ENCODE data around the gene SOX13. TPM values are rescaled to one million over a fixed set of nuclear protein-coding genes. Genes with fewer than 3 reads are reported as not detected.

SOX13 gene
- total RNA-seq, 1 experiment from 2014 or later, result 53.0 TPM

DNA sequence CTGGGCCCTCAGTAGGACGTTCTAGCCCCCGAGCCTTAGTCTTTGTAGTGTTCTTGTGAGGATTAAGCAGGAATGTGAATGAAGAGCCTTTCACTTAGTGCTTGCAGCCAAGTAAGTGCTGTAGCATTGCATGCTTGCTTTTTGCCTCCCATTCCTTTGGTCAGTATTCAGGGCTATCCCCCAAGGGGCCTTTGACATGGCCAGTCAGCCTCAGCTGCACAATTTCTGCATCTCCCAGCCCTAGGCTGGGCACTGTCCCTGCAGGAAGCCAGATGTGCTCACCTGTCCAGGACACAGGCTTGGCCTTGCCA is 30.5 kb downstream of the SOX13 start:
- Histone ChIP-seq H3K9me3 (ENCODE audit: control insufficient read depth, insufficient read depth, low read depth, low read length) (no peaks in the 10 kb centered on the region), H3K27ac (ENCODE audit: low read length) (peak overlapping the region; percentile 60; the same call in 1 of the 2 replicates), H3K4me1 (ENCODE audit: control insufficient read depth, insufficient read depth, low read length) (peaks cover 34% of the 10 kb centered on the region), H3K27me3 (ENCODE audit: control insufficient read depth, insufficient read depth, low read length) (no peaks in the 10 kb centered on the region), H3K36me3 (ENCODE audit: control insufficient read depth, insufficient read depth, low read length) (no peaks in the 10 kb centered on the region), H3K4me3 (ENCODE audit: low read depth in 2 of 2, low read length in 2 of 2) (no peak overlapping the region)
- intact Hi-C loops (cut with micrococcal nuclease; ENCODE audit: unreplicated experiment) (no loop called here), in situ Hi-C loops (cut with HindIII; ENCODE audit: low pct_unique_long_range_greater_than_20kb, low sequenced_read_pairs) (no loop called here)
- ATAC-seq (no peak), DNase-seq (ENCODE audit: low read depth, low spot score) (no peak)
- TF ChIP-seq, protein P1, sequence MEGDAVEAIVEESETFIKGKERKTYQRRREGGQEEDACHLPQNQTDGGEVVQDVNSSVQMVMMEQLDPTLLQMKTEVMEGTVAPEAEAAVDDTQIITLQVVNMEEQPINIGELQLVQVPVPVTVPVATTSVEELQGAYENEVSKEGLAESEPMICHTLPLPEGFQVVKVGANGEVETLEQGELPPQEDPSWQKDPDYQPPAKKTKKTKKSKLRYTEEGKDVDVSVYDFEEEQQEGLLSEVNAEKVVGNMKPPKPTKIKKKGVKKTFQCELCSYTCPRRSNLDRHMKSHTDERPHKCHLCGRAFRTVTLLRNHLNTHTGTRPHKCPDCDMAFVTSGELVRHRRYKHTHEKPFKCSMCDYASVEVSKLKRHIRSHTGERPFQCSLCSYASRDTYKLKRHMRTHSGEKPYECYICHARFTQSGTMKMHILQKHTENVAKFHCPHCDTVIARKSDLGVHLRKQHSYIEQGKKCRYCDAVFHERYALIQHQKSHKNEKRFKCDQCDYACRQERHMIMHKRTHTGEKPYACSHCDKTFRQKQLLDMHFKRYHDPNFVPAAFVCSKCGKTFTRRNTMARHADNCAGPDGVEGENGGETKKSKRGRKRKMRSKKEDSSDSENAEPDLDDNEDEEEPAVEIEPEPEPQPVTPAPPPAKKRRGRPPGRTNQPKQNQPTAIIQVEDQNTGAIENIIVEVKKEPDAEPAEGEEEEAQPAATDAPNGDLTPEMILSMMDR (IDR thresholded peaks at IDR 0.05), result no peak
- TF ChIP-seq POLR2AphosphoS5 (IDR thresholded peaks at IDR 0.05; ENCODE audit: low read depth, low read length) (no peak), SIN3A (IDR thresholded peaks at IDR 0.05; ENCODE audit: borderline replicate concordance, insufficient read depth, low read depth, low read length) (no peak), TCF7L2 (IDR thresholded peaks at IDR 0.05; ENCODE audit: low read depth, low read length) (no peak)
- TF ChIP-seq, protein P2, sequence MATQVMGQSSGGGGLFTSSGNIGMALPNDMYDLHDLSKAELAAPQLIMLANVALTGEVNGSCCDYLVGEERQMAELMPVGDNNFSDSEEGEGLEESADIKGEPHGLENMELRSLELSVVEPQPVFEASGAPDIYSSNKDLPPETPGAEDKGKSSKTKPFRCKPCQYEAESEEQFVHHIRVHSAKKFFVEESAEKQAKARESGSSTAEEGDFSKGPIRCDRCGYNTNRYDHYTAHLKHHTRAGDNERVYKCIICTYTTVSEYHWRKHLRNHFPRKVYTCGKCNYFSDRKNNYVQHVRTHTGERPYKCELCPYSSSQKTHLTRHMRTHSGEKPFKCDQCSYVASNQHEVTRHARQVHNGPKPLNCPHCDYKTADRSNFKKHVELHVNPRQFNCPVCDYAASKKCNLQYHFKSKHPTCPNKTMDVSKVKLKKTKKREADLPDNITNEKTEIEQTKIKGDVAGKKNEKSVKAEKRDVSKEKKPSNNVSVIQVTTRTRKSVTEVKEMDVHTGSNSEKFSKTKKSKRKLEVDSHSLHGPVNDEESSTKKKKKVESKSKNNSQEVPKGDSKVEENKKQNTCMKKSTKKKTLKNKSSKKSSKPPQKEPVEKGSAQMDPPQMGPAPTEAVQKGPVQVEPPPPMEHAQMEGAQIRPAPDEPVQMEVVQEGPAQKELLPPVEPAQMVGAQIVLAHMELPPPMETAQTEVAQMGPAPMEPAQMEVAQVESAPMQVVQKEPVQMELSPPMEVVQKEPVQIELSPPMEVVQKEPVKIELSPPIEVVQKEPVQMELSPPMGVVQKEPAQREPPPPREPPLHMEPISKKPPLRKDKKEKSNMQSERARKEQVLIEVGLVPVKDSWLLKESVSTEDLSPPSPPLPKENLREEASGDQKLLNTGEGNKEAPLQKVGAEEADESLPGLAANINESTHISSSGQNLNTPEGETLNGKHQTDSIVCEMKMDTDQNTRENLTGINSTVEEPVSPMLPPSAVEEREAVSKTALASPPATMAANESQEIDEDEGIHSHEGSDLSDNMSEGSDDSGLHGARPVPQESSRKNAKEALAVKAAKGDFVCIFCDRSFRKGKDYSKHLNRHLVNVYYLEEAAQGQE (IDR thresholded peaks at IDR 0.05; ENCODE audit: insufficient read depth in 1 of 2, low read depth in 2 of 2, low read length in 1 of 2), result no peak
- BruUV-seq (replicated peaks), result no TSS peak
- ChIA-PET POLR2A (no interaction called here), CTCF (no interaction called here)

DNA sequence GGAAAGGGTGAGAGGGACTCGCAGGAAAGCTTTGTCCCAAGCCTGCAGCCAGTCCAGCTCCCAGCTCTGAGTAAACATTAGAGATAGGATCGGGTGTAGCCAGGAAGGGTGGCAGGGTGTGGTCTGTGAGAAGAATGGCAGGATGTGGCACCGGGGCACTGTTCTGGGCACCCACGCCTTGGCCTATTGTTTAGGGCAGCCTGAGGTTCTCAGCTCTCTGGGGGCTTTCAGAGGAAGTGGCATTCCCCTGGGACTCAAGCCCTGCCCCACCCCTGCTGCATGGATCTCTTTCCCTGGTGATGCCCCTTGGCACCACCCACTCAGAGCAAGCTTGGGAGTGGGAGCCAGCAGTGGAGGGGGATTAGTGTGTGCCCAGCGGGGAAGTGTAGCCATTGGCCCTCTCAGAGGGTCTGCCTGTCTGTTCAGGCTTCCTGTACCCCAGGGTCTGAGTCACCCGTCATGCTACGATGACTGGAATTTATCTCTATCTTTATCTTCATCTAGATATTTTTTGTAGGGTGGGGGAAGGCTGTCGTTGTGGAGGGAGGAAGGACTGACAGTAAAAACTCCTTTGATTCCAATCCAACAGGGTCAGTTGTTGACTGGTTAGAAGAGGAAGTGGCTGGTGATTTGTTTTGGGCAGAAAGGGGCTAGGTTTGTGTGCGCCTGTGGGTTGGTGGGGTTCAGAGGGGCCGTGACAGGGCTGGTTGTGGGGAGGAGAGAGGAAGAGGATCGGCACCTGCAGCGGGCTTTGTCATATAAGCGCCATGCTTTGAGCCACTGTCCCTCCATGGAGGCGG is 31.6 kb downstream of the SOX13 start:
- CTCF ChIA-PET, result no interaction called here
- DNase-seq (ENCODE audit: low read depth, low spot score) (no peak), ATAC-seq (peak; percentile 67)
- no peak for TF ChIP-seq POLR2AphosphoS5 (IDR thresholded peaks at IDR 0.05; ENCODE audit: low read depth, low read length)
- TF ChIP-seq SIN3A (IDR thresholded peaks at IDR 0.05; ENCODE audit: borderline replicate concordance, insufficient read depth, low read depth, low read length), result no peak
- no peak for TF ChIP-seq TCF7L2 (IDR thresholded peaks at IDR 0.05; ENCODE audit: low read depth, low read length)
- TF ChIP-seq, protein P1 (IDR thresholded peaks at IDR 0.05), result no peak
- TF ChIP-seq, protein P2 (IDR thresholded peaks at IDR 0.05; ENCODE audit: insufficient read depth in 1 of 2, low read depth in 2 of 2, low read length in 1 of 2), result no peak
- no peaks in the 10 kb centered on the region for H3K9me3 ChIP-seq (ENCODE audit: control insufficient read depth, insufficient read depth, low read depth, low read length)
- peak overlapping the region; percentile 60 for H3K27ac ChIP-seq (ENCODE audit: low read length)
- POLR2A ChIA-PET, result no interaction called here
- in situ Hi-C loops (cut with HindIII; ENCODE audit: low pct_unique_long_range_greater_than_20kb, low sequenced_read_pairs) (no loop called here), intact Hi-C loops (cut with micrococcal nuclease; ENCODE audit: unreplicated experiment) (no loop called here)
- BruUV-seq (replicated peaks), result no TSS peak
- no peak overlapping the region for H3K4me3 ChIP-seq (ENCODE audit: low read depth in 2 of 2, low read length in 2 of 2)
- H3K27me3 ChIP-seq (ENCODE audit: control insufficient read depth, insufficient read depth, low read length), result no peaks in the 10 kb centered on the region
- H3K4me1 ChIP-seq (ENCODE audit: control insufficient read depth, insufficient read depth, low read length), result peaks cover 34% of the 10 kb centered on the region
- H3K36me3 ChIP-seq (ENCODE audit: control insufficient read depth, insufficient read depth, low read length), result no peaks in the 10 kb centered on the region

All from Panc1 (cell line).